Measurements from ENCODE around the gene WEE1.

The WEE1 gene

GRCh38 chr11:9615031-9615451 is 41.6 kb downstream of the WEE1 start (continued):
- TF ChIP-seq ZNF518A (tag by site-specific recombination; conservative IDR thresholded peaks at IDR 0.05; ENCODE audit: low read depth) (no peak), RBAK (tag by site-specific recombination; IDR thresholded peaks at IDR 0.05) (no peak), HIC1 (tag by site-specific recombination; IDR thresholded peaks at IDR 0.05) (no peak), ZNF391 (tag by site-specific recombination; IDR thresholded peaks at IDR 0.05; ENCODE audit: borderline replicate concordance, low read depth) (no peak), ZNF571 (tag by site-specific recombination; IDR thresholded peaks at IDR 0.05) (no peak), ZBTB1 (tag by site-specific recombination; IDR thresholded peaks at IDR 0.05) (no peak), SCRT1 (tag by site-specific recombination; IDR thresholded peaks at IDR 0.05; ENCODE audit: borderline replicate concordance) (no peak)

- ChIA-PET POLR2A (no interaction called here), CTCF (no interaction called here)
- Histone ChIP-seq H3K4me3 (ENCODE audit: low read depth, low read length) (no peak overlapping the region), H3K9me3 (ENCODE audit: control insufficient read depth, insufficient read depth, low read depth, low read length) (no peaks in the 10 kb centered on the region), H3K27ac (ENCODE audit: extremely low read depth, low read depth, low read length) (no peak overlapping the region), H3K36me3 (ENCODE audit: control insufficient read depth in 2 of 2, insufficient read depth in 1 of 2, low read length in 2 of 2) (no peaks in the 10 kb centered on the region), H3K4me1 (ENCODE audit: control insufficient read depth, insufficient read depth, low read length) (no peaks in the 10 kb centered on the region)
- TF ChIP-seq ZNF202 (tag by site-specific recombination; IDR thresholded peaks at IDR 0.05; ENCODE audit: borderline replicate concordance) = no peak
- TF ChIP-seq ZNF664 (tag by site-specific recombination; IDR thresholded peaks at IDR 0.05) = no peak
- TF ChIP-seq HOXA7 (CRISPR knock-in tag; IDR thresholded peaks at IDR 0.05; ENCODE audit: borderline replicate concordance) = no peak
- TF ChIP-seq HIC1 (tag by site-specific recombination; IDR thresholded peaks at IDR 0.05) = 0 out of 2 replicates have a peak, but pooled peaks have one; percentile 21
- peak; percentile 78 for TF ChIP-seq ZSCAN4 (tag by site-specific recombination; IDR thresholded peaks at IDR 0.05)
- peak; percentile 44; the same call in 1 of the 2 replicates for TF ChIP-seq ZBTB48 (tag by site-specific recombination; IDR thresholded peaks at IDR 0.05)
- TF ChIP-seq SP2 (tag by site-specific recombination; IDR thresholded peaks at IDR 0.05) = no peak
- TF ChIP-seq PATZ1 (tag by site-specific recombination; IDR thresholded peaks at IDR 0.05) = no peak
- no peak for TF ChIP-seq ZNF513 (tag by site-specific recombination; IDR thresholded peaks at IDR 0.05)
- no peak for TF ChIP-seq ZNF777 (tag by site-specific recombination; IDR thresholded peaks at IDR 0.05; ENCODE audit: borderline replicate concordance)
- no peak for TF ChIP-seq FEZF1 (tag by site-specific recombination; IDR thresholded peaks at IDR 0.05)
Measured at GRCh38 chr11:9616042-9616675, 42.7 kb downstream of the WEE1 start.

All from HEK293 (cell line).